GM10266 (cell line): ENCODE results near the gene BID.

Experiments
- DNase-seq: peaks from one replicate; pipeline ENCODE4 v3.0.0; 2012; ENCODE audit errors: extremely low spot score
- CTCF ChIP-seq: IDR thresholded peaks from 2 replicates; pipeline ENCODE4 v1.5.1; 2012; ENCODE audit warnings: mild to moderate bottlenecking, low read depth; ENCODE audit not compliant: control insufficient read depth, insufficient read depth; ENCODE audit errors: missing control alignments

BID gene

DNA sequence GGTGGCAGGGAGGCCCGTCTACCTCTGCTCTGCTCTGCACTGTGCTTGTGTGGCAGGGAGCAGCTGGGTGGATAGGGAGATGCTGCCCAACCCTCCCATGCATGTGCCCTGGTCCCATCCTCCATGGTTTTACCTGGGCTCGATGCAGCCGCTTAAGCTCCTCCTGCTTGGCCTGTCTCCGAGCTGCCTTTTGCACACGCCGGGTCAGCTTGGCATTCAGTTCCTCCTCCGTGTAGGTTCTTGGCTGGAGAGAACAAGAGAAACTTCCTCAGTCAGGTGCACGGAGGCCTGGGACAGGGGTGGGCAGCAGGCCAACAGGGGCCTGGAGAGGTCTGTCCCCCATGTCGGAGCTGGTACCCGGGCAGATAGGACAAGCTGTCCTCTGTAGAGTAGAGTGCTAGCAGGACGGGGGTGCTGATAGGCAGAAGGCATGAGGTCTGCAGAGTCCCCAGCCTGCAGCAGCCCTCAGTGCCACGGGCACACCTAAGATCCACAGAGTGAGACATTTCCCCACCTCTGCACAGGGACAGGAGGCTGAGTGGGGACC lies 36.4 kb upstream of the BID start:
- TF ChIP-seq CTCF = no peak
- DNase-seq = no peak

- no peak for DNase-seq
- TF ChIP-seq CTCF = no peak
Observed at GRCh38 chr22:17808693-17809403, 34.6 kb upstream of the BID start.

DNA sequence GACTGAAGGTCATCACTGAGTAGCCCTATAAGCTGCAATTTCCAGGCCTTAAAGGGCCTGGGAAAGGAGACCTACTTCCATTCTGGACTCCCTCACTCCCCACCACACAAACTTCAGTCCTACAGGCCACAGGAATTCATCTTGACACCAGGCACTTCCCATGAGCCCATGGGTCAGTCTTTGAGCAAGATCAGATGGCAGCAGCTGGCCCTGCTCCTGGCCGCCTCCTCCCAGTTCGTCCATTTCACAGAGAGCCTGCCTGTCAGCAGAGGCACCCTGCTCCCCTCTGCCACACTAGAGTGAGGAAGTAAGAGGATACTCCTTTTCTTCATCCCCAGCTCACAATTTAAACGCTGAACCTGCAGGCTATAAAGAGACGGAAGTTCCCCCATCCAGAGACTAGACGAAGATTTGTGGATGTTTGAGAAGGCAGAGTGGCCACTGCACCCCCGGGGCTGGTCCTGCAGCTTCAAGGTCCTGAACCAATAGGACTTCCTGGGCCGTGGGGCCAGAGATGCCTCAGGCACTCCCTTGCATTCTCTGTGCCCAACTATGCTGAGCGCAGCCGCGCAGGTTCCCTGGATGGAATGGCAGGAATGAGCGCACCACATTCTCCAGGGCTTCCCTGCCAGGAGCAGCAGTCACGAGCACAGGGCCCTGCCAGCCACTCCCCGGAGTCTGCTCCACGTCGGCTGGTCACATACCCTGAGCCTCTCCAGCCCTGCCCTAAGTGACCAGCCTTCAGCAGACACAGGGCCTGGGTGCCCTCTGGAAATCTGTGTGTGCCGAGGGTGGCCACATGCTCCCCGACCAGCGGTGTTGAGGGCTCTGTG lies 33.5 kb upstream of the BID start:
- no peak for TF ChIP-seq CTCF
- no peak for DNase-seq

GRCh38 chr22:17807086-17807485 lies 32.8 kb upstream of the BID start:
- no peak for TF ChIP-seq CTCF
- DNase-seq = no peak

DNA sequence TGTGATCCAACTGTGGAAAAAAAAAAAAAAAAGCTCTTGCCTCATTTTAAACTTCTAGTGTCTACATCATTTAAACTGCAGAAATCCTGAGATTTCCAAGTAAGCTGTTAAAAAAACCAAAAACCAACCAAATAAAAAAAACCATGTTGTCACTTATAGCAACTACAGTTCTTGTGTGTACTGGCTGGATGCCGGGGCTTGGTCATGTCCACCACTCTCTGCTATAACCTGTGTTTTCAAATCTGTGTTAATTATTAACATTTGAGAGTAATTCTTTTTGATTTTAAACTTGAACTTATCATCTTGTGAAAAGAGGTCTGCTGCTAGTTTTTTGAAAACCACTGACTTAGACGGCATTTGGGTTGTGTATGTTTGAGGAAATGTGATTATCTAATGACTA lies 32.2 kb upstream of the BID start:
- DNase-seq = no peak
- TF ChIP-seq CTCF = no peak

GRCh38 chr22:17804331-17805080 lies 30.2 kb upstream of the BID start:
- no peak for DNase-seq
- no peak for TF ChIP-seq CTCF
